ENCODE measurements around the gene GPR153.

- TF ChIP-seq EZH2 (IDR thresholded peaks at IDR 0.05; ENCODE audit: borderline replicate concordance, low read length), result no peak
- TF ChIP-seq CTCF (IDR thresholded peaks at IDR 0.05; ENCODE audit: low read length), result no peak
These were observed 13.2 kb upstream of the GPR153 start for GRCh38 chr1:6274102-6274501.
